Activated T-cell treated with anti-CD3 and anti-CD28 coated beads, Interleukin-2, amount 50 U/mL, for 4 hours (primary cell): ENCODE results near the gene LCMT1. TPM values are rescaled to one million over a fixed set of nuclear protein-coding genes. Genes with fewer than 3 reads are reported as not detected.
"Not testable (repeated sequence)": the region's sequence is repeated elsewhere in the genome, so short reads cannot be mapped to it uniquely, and the experiment has no call there.

ENCODE experiments used
- ATAC-seq, 2 donors: fragments of 200-7000 bp; cut with Tn5 transposase; one replicate each; pipeline ENCODE4 v1.10.0; 2021
- DNase-seq: peaks from one replicate; pipeline ENCODE4 v3.0.0-alpha.2; 2020
- H3K27me3 Mint-ChIP-seq: one replicate; pipeline ENCODE4 v1.8.0; 2021; ENCODE audit warnings: low read depth, mixed read lengths
- H3K36me3 Mint-ChIP-seq: one replicate; pipeline ENCODE4 v1.8.0; 2022; ENCODE audit warnings: mixed read lengths; ENCODE audit not compliant: insufficient read depth
- H3K4me1 Mint-ChIP-seq: one replicate; pipeline ENCODE4 v1.8.0; 2021; ENCODE audit warnings: low read depth, mixed read lengths
- H3K4me3 Mint-ChIP-seq: one replicate; pipeline ENCODE4 v1.8.0; 2021; ENCODE audit warnings: mild to moderate bottlenecking, moderate library complexity, mixed read lengths
- H3K9me3 Mint-ChIP-seq: one replicate; pipeline ENCODE4 v1.8.0; 2021; ENCODE audit warnings: mixed read lengths
- total RNA-seq, 3 donors: library from RNA; stranded (reverse); gene quantifications; one replicate each; pipeline ENCODE4 v1.2.1, GENCODE V29; 2021

The LCMT1 gene
- total RNA-seq = 10 to 100 TPM; 32.0 to 40.1 (median 32.8) TPM

DNA sequence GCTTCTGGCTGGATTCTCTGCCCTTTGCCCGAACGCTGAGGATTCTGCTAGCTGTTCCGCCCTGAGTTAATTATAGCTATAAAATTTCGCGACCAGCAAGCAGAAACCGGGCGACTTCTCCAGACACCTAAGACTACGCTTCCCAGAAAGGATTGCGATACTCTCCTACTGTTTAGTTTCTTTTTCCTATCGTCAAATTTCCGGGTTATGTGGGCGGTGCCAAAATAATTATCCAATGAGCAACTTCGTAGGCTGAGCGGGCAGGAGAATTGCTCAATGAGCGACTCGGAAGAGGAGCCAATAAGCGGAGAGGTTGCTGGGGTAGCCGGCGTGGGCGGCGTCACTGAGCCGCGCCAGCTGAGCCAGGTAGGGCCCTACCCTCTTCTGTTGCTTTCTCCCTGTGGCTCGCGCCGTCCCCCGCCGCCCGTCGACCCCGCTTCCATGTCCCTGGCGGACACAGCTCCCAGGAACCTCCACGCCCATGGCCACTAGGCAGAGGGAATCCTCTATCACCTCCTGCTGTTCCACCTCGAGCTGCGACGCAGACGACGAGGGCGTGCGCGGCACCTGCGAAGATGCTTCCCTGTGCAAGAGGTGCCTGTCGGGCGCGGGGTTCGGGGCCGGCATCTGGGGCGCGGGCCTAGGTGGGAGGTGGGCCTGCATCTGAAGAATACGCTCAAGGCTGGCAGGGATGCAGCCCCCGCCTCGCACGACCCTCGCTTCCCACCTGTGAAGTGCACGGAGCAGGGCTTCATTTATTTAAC, at the start of gene LCMT1:
TSS of gene LCMT1 (plus strand) at position 340 of the 764 bp plus-strand sequence. CDS start at position 482, 142 bp downstream.
- peak; percentile 88 for DNase-seq
- no peaks in the 10 kb centered on the region for H3K9me3 Mint-ChIP-seq
- peak within 1 kb of the TSS; percentile 94 for H3K4me3 Mint-ChIP-seq
- H3K4me1 Mint-ChIP-seq = peaks cover 59% of the 10 kb centered on the region
- H3K27me3 Mint-ChIP-seq = no peaks in the 10 kb centered on the region
- peak; percentile 85 to 89 for ATAC-seq
- peaks cover 11% of the 10 kb centered on the region for H3K36me3 Mint-ChIP-seq

DNA sequence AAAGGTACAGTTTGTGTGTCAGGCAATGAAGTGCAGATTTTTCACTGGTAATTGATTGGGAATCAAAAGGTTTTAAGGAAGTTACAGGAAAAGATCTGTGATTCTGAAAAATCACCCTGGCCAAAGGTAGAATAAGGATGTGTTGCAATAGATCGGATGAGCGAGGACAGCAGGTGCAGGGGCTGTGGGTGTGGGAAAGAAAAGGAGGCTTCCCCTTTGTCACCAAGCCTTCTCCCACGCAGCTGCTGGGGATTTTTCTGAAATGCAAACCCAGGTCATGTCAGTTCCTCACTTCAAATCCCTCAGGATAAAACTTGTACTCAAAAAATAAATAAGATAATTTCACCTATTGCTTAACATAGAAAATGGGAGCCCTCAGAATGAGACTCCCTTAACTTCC, 48.4 kb upstream of the LCMT1 start:
- Mint-ChIP-seq H3K9me3 (no peaks in the 10 kb centered on the region), H3K4me3 (no peak overlapping the region), H3K36me3 (no peaks in the 10 kb centered on the region), H3K4me1 (peaks cover 59% of the 10 kb centered on the region), H3K27me3 (no peaks in the 10 kb centered on the region)
- ATAC-seq (no peak), DNase-seq (no peak)

DNA sequence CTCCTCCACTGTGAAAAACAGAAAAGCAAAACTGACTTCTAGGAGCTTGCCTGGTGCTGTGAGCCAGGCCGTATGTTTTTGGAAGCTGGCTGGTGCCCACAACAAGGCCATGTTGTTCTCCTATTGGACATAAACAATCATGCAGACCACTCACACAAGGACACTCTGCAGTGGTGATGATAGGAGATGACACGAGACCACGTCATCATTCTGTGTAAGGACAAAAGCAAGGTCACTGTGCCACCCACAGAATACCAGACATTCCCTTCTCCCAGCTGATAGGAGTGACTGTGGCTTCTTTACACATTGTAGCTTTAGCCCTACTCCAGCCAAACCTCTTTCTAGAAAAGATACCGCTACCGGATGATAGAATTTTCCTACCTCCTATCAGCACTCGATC, 47.7 kb upstream of the LCMT1 start:
- no peak overlapping the region for H3K4me3 Mint-ChIP-seq
- H3K36me3 Mint-ChIP-seq = no peaks in the 10 kb centered on the region
- peaks cover 59% of the 10 kb centered on the region for H3K4me1 Mint-ChIP-seq

DNA sequence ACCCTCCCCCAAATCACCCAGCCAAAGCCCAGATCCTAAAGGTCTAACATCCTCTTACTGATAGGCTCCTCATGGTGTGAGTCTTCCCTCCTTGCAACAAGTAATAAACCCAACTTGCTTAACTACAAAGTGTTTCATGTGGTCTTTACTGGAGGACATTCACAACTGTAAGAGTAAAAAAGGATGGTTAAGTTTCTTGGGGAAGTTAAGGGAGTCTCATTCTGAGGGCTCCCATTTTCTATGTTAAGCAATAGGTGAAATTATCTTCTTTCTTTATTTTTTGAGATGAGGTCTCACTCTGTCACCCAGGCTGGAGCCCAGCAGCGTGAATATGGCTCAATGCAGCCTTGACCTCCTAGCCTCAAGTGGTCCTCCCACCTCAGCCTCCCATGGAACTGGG, 47.3 kb upstream of the LCMT1 start:
- not testable (repeated sequence) for H3K27me3 Mint-ChIP-seq, H3K36me3 Mint-ChIP-seq, DNase-seq, H3K4me3 Mint-ChIP-seq, ATAC-seq, H3K9me3 Mint-ChIP-seq
- peaks cover 59% of the 10 kb centered on the region for H3K4me1 Mint-ChIP-seq

More for the DNA sequence above, 47.7 kb upstream of the LCMT1 start:
- no peaks in the 10 kb centered on the region for H3K27me3 Mint-ChIP-seq
- ATAC-seq = no peak
- no peaks in the 10 kb centered on the region for H3K9me3 Mint-ChIP-seq
- no peak for DNase-seq

DNA sequence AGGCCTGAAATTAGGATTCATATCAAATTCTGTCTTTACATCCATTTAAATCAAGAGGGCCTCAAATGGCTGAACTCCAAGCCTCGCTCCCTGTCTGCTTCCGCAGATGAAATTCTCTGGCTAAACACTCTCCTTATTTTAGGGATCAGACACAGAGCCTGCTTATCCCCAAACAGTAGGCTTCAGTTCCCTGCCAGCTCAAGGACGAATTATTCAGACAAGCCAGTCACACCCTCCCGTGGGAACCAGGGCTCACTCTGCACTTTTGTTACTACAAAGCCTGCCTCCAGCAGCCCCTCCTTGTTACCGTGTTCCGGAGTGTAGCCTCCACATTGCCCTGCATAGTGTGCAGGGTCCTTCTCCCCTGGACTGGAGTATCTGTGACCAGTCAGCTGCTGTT, 46.6 kb upstream of the LCMT1 start:
- no peaks in the 10 kb centered on the region for H3K27me3 Mint-ChIP-seq
- no peak for ATAC-seq
- no peaks in the 10 kb centered on the region for H3K36me3 Mint-ChIP-seq
- peaks cover 59% of the 10 kb centered on the region for H3K4me1 Mint-ChIP-seq
- DNase-seq = no peak
- no peaks in the 10 kb centered on the region for H3K9me3 Mint-ChIP-seq
- H3K4me3 Mint-ChIP-seq = no peak overlapping the region

DNA sequence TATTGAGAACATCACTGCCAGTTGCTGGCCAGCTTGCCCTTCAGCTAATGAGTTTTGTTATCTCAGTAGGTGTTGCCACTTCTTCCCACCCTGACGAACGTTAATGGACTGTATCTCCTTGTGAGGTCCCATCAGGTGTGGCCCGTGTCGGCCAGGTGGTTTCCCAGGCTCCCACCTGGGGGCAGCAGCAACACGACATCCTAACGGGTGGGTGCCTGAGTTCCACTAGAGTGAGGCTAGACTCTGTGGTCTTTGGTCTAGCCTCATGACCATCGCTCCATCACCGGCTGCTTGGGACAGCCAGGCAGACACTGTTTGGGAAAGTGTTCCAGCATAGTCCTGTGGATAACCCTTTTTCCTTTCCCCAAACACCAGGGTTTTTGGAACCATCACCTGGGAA, 45.6 kb upstream of the LCMT1 start:
- Mint-ChIP-seq H3K4me1 (peaks cover 51% of the 10 kb centered on the region), H3K36me3 (no peaks in the 10 kb centered on the region), H3K9me3 (no peaks in the 10 kb centered on the region), H3K27me3 (no peaks in the 10 kb centered on the region), H3K4me3 (peak overlapping the region; percentile 83)
- no peak for DNase-seq
- no peak for ATAC-seq

DNA sequence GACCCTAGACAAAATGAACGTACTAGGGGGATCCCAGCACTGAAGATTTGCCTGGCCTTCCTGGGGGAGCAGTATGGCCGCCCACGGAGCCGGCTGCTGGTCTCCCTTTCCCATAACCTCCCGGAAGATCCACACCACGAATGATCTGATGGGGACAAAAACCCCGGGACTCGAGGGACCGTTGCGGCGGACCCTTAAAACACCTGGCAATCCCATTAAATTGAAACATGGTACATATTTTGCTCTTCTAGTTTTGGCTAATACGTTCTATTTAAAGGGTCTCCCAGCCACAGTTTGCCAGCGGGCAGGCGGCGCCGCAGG, 45.2 kb upstream of the LCMT1 start:
- DNase-seq (no peak), ATAC-seq (no peak)
- no peaks in the 10 kb centered on the region for H3K9me3 Mint-ChIP-seq
- H3K4me3 Mint-ChIP-seq = peak overlapping the region; percentile 83
- H3K36me3 Mint-ChIP-seq = no peaks in the 10 kb centered on the region
- H3K4me1 Mint-ChIP-seq = peaks cover 46% of the 10 kb centered on the region
- H3K27me3 Mint-ChIP-seq = no peaks in the 10 kb centered on the region

DNA sequence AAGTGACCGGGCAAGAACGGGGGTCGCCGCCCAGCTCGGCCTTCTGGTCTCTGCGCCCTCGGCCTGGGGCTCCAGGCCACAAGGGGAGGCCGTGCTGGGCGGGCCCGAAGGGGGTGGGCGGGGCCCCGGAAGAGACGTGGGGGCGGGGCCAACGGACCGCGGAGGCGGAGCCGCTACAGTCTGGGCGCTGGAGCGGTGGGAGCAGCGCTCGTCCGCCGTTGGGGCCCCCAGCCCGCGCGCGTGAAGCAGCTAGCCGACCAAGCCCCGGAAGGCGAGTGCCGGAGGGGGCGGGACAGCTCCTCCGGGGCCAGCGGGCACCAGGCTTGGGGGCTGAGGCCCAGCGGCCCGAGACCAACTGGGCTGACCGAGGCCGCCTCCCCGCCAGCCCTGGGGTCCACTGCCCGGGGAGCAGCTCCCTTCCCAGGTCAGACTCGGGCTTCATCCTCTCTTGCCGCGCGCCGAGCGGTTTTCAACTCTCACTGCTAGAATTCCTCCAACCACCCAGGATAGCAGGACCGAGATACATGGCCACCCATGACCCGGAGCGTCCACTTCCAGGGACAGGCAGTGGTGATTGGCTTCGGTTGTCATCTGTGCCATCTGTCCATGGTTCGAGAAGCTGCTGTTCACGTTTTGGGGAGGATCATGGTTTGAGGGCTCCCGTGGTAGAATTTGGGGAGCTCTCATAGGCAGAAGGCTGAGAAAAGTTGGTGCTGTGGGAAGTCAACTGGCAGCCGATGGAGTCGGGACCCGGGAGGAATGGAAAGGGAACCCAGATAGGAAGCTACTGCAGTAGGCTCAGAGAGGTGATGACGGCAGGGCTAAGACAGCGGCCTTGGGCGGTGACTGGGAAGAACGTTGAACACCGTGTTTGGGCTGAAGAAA, 44.6 kb upstream of the LCMT1 start:
- Mint-ChIP-seq H3K36me3 (no peaks in the 10 kb centered on the region), H3K4me3 (peak overlapping the region; percentile 83), H3K9me3 (no peaks in the 10 kb centered on the region), H3K27me3 (no peaks in the 10 kb centered on the region), H3K4me1 (peaks cover 40% of the 10 kb centered on the region)
- peak; percentile 93 to 96 for ATAC-seq
- peak; percentile 72 for DNase-seq

DNA sequence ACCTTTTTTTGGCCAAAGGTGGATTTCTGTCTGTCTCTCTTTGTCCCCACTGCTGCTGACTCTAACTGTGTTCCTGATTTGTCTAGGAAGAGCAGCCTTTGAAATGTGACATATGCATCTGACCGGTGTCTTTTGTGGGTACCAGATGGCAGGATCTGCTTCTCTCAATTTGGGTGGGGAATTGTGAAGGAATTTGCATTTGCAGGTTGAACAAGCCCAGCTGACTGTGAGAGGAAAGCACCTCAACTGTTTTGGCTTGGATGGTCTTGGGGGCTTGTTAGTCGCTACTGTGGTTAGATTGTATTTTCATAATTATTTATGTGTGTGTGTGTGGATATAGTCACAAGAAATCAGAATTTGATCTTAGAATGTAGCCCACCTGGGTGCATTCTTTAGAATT, 37.7 kb upstream of the LCMT1 start:
- Mint-ChIP-seq H3K36me3 (peaks cover 2% of the 10 kb centered on the region), H3K4me3 (no peak overlapping the region), H3K9me3 (no peaks in the 10 kb centered on the region), H3K4me1 (no peaks in the 10 kb centered on the region), H3K27me3 (no peaks in the 10 kb centered on the region)
- no peak for ATAC-seq
- DNase-seq = no peak

DNA sequence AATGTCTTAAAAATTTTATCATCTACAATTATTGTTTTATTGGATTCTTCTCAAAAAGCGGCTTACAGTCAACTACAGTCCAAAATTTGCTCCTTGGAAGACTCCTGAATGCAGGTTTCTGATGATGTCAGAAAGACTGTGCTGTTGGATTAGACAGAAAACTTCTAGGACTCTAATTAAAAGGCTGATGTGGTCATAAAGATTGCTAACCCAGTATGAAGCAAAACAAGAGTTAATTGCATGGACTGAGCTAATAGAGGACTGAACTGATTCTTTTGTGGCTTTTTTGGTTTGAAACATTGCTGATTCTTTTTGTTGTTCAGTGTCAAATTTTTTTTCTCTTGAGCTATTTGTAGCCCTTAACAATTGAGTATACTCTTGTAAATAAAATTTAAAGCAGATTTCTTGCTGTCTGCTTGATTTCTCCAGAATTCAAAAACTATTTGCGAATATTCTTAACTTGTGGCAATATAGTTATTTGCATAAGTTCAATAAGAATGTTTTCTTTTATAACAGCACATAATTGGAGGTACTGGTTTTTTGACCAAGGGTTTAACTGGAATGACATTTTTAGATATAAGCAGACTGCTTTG, 33.1 kb upstream of the LCMT1 start:
- no peaks in the 10 kb centered on the region for H3K4me1 Mint-ChIP-seq
- H3K27me3 Mint-ChIP-seq = no peaks in the 10 kb centered on the region
- H3K4me3 Mint-ChIP-seq = no peak overlapping the region
- peaks cover 2% of the 10 kb centered on the region for H3K36me3 Mint-ChIP-seq
- no peaks in the 10 kb centered on the region for H3K9me3 Mint-ChIP-seq
- no peak for ATAC-seq
- no peak for DNase-seq

DNA sequence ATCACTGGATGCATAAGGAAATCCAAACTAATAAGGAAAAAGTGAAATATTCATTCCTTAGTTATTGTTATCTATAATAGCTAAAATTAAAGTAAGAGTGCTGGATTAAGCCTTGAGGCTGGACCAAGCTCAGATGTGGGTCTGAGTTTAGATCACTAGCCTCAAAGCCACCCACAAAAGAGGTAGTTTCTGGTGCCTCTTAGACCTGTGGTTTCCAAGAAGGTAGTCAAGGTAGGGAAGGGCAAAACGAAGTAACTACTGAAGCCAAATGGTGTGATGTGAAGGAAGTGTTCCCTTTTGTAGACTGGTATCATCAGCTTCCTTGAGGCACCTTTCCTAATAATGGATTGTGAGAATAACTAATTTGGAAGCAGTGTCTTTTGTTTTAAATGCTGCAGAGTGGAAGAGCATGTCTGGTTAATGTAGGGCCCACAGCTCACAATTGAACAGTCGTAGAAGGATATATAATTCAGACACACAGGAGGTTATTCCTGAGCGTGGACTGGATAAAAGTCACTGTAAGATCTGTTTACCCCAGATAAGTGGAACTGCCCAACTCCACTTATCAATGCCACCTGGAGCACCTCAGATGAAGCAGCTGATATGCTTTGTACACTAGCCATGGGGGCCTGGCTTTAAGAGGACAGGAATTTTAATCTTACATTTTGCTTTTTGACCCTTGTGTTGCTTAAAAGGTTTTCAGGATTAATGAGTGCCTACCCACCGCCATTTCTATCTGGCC, 31.7 kb upstream of the LCMT1 start:
- DNase-seq = no peak
- ATAC-seq = no peak
- peaks cover 2% of the 10 kb centered on the region for H3K36me3 Mint-ChIP-seq
- no peak overlapping the region for H3K4me3 Mint-ChIP-seq
- H3K4me1 Mint-ChIP-seq = no peaks in the 10 kb centered on the region
- no peaks in the 10 kb centered on the region for H3K27me3 Mint-ChIP-seq
- no peaks in the 10 kb centered on the region for H3K9me3 Mint-ChIP-seq

DNA sequence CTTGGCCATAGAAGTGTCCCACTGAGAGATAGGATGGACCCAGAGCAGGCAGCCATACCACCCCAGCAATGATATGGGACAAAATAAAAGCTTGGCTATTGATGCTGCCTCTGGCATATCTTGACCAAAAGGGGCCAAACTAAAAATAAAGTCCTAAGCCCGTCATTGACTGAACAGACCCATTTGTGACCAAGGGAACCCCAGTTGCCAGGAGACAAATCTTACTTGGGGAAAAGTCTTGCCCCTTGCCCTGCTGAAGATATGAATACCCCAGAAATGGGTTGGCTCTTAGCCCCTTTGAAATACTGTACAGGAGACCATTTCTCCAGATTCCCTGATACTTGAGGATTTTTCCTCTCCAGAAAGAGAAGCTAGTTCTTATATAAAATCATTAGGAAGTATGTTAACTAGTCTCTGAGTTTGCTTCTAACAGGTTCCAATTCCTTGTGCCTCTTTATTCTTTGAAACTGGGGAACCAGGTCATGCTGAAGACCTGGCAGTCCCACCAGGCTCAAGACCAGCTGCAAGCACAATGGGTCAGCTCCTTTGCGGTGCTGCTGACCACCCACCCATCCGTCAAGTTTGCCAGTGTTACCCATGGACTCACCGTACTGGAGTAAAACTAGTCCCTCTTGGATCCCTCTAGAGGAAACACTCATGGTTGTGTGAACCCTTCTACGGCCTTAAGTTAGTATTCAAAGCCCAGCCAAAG, 31.0 kb upstream of the LCMT1 start:
- no peaks in the 10 kb centered on the region for H3K9me3 Mint-ChIP-seq
- H3K36me3 Mint-ChIP-seq = peaks cover 2% of the 10 kb centered on the region
- H3K4me3 Mint-ChIP-seq = no peak overlapping the region
- H3K27me3 Mint-ChIP-seq = no peaks in the 10 kb centered on the region
- no peak for ATAC-seq
- no peaks in the 10 kb centered on the region for H3K4me1 Mint-ChIP-seq
- DNase-seq = no peak

DNA sequence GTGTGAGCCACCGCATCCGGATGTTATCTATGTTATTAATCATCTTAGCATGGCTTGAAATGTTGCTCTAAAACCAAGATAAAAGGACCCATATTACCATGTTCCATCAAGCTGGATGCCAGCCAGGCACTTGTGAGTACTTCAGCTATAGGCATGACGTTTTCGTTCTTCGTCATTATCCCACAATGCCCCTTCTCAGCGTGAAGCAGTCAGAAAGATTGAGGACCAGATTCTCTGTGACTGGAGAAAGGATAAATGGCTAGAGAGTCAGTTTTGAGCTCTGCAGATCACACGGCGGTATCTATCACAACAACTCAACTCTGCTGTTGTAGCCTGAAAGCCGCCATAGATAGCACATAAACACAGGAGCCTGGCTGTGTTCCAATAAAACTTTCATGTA, 29.8 kb upstream of the LCMT1 start:
- no peaks in the 10 kb centered on the region for H3K9me3 Mint-ChIP-seq
- H3K4me1 Mint-ChIP-seq = no peaks in the 10 kb centered on the region
- ATAC-seq = no peak
- no peaks in the 10 kb centered on the region for H3K27me3 Mint-ChIP-seq
- no peak overlapping the region for H3K4me3 Mint-ChIP-seq
- no peak for DNase-seq
- no peaks in the 10 kb centered on the region for H3K36me3 Mint-ChIP-seq

DNA sequence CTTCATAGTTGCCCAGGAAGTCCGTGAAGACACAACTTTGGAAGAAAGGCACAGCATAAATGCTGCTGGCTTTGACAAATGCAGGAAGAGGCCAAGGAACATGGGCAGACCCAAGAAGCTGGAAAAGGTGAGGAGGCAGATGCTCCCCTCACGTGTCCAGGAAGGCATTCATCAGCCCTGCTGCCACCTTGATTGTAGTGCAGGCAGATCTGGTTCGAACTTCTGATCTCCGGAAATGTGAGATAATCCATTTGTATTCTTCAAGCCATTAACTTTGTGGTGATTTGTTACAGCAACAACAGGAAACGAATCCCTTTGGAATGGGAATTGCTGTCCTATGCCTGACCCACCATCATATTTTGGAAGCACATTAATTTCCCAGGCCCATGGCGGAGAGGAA, 28.5 kb upstream of the LCMT1 start:
- Mint-ChIP-seq H3K4me3 (no peak overlapping the region), H3K27me3 (no peaks in the 10 kb centered on the region), H3K4me1 (no peaks in the 10 kb centered on the region), H3K36me3 (no peaks in the 10 kb centered on the region), H3K9me3 (no peaks in the 10 kb centered on the region)
- ATAC-seq (no peak), DNase-seq (no peak)
